GM13977 (cell line): Measurements from ENCODE around the gene TULP4.

Experiments used
- DNase-seq: peaks from one replicate; pipeline ENCODE4 v3.0.0; 2012; ENCODE audit warnings: low spot score
- in situ Hi-C: fragments of 300-500 bp; cut with MboI; formaldehyde crosslinking; loops from one replicate; pipeline ENCODE4 v1.12.0; 2022; ENCODE audit warnings: low sequenced_read_pairs, low pct_unique_long_range_greater_than_20kb, mixed read lengths, inconsistent platforms; ENCODE audit not compliant: unreplicated experiment
- TF ChIP-seq, protein P1 (sequence below): IDR thresholded peaks from 2 replicates; pipeline ENCODE4 v1.5.1; 2012; ENCODE audit warnings: mild to moderate bottlenecking, control low read depth; ENCODE audit not compliant: insufficient read depth; ENCODE audit errors: extremely low read depth, missing control alignments

TULP4 gene

DNA sequence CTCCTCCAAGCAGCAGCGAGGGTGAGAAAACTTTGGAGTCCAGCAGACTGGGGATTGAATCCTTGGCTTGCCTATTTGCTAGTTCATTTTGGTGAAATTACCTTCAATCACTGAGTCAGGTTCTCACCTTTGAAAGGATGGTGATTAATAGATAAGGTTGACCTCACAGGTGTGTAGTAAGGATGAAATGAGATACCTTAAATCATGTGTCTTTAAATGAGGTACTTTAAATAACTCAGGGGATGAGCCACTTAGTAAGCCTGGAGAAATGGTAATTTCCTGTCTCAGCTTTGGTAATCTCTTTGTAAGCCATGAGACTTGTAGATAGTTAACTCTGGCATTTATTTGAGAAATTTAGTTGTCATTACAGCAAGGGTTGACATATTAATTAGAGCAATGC is 70.2 kb downstream of the TULP4 start:
- TF ChIP-seq, protein P1, sequence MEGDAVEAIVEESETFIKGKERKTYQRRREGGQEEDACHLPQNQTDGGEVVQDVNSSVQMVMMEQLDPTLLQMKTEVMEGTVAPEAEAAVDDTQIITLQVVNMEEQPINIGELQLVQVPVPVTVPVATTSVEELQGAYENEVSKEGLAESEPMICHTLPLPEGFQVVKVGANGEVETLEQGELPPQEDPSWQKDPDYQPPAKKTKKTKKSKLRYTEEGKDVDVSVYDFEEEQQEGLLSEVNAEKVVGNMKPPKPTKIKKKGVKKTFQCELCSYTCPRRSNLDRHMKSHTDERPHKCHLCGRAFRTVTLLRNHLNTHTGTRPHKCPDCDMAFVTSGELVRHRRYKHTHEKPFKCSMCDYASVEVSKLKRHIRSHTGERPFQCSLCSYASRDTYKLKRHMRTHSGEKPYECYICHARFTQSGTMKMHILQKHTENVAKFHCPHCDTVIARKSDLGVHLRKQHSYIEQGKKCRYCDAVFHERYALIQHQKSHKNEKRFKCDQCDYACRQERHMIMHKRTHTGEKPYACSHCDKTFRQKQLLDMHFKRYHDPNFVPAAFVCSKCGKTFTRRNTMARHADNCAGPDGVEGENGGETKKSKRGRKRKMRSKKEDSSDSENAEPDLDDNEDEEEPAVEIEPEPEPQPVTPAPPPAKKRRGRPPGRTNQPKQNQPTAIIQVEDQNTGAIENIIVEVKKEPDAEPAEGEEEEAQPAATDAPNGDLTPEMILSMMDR = no peak
- in situ Hi-C loops = no loop called here
- no peak for DNase-seq

DNA sequence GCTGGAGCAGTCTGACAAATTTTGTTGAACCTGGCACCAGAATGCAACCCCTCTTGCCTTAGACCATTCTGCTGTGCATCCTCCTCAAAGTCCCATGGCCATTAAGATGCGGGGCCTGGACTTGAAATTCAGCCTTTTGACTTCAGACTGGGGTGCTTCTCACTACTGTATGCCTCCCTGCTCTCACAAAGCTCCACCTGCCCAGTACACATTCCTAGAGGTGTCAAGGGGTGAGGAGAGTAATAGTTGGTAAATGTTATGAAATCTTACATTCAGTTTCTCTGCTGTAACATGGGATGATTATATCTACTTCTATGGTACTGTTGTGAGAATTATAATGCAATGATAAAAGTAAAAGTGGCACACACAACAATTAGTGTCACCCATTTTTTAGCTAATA is 70.8 kb downstream of the TULP4 start:
- TF ChIP-seq, protein P1 = no peak
- DNase-seq = no peak
- in situ Hi-C loops = no loop called here

DNA sequence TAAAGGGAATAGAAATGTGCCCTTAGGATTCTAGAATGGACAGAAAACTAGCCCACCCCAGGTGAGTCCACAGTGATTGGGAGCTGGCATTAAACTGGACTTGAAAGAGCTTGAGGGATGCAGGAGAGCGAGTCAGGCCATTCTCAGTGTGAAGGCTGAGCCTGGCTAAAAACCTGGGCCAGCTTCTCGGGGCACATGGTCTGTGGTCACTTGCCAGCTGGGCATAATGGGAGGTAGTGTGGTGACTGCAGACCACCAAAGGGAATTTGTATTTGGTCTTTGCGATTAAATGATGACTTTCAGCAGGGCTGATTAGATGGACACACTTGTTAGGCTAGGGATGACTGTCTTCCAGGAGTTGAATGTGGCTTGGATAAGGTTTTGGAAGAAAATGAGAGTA is 71.3 kb downstream of the TULP4 start:
- no peak for DNase-seq
- TF ChIP-seq, protein P1 = no peak
- in situ Hi-C loops = no loop called here

DNA sequence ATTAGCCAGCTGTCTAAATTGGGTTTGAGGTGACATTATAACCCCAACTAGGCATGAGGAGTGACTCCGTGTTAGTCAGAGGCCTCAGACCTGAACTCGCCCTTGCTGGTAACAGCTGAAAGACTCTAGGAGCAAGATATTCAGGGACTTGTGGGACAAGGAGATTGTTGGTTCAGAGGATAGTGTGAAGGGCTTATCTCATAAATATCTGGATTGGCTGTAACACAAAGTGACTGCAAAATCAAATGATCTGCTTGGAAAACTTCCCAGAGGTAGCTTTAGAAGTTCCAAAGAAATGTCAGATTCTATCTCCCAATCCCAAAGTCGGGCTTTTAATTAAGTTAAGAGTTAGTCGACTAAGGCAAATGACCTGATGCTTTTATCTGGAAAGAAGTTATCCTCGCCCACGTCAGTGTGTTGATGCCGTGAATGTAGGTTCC is 72.4 kb downstream of the TULP4 start:
- DNase-seq = no peak
- in situ Hi-C loops = no loop called here
- TF ChIP-seq, protein P1 = no peak

DNA sequence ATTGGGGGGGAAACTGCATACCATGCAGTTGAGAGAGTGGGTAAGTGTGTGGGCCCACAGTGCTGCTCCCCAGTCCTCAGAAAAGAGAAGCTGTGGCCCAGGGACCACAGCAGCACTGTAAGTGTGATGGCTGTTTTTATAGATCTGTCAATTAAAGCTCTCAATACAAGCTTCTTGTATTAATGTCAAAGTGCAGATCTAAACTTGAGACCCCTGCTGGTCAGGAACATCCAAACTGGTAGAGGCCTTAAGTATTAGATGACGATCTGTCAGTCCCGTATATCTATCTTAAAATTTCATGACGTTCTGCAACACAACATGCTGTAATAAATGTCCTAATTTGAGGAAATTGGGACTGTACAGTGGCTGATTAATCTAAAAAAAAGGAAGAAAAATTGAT is 74.8 kb downstream of the TULP4 start:
- TF ChIP-seq, protein P1 = peak; percentile 18
- DNase-seq = no peak

DNA sequence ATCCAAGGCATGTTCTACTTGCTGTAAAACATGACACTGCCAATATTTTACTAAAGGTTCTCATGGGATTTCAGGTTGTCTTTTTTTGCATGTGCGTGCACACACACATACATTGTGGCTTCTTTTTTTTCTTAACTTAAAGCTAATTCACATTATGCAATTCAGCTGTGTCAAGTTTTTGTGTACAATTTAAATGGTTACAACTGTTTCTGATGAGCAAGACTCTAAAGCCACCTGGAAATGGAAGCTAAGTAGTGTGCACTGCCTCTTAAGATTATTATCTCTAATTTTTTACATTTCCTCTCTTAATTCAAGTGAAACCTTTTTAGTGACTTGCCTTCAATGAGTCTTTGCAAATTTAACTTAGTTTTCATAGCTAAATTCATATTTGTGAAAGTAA is 75.3 kb downstream of the TULP4 start:
- DNase-seq = no peak
- in situ Hi-C loops = no loop called here
- TF ChIP-seq, protein P1 = no peak

More for the DNA sequence above, 74.8 kb downstream of the TULP4 start:
- in situ Hi-C loops = no loop called here

DNA sequence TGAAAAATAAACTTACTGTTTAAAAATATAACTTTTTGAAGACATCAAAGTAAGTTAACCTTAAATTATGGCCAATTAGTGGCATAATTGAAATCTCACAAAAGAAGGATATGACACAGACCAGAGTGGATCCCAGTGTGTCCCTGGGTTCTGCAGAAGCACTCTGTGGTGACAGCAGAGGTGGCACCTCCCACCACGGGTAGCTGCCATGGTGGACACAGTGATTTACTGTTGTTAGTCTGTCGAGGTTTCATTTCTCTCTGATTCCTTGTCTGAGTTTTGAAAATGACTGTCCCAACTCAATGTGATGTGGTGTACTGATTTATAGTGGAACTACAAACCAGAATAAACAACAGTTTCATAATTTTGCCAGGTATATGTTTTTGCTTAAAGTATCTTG is 76.5 kb downstream of the TULP4 start:
- TF ChIP-seq, protein P1 = no peak
- DNase-seq = no peak
- in situ Hi-C loops = no loop called here
